Panc1 (cell line): ENCODE measurements around the gene GGT1.

ENCODE experiments used
- POLR2AphosphoS5 ChIP-seq: IDR thresholded peaks from 2 replicates; pipeline ENCODE4 v1.6.1; 2012; ENCODE audit warnings: mild to moderate bottlenecking, low read depth, low read length, moderate library complexity
- TF ChIP-seq, protein P1 (sequence below), 2 experiments: IDR thresholded peaks; 2 replicates each; pipeline ENCODE4 v1.6.1; 2011 to 2012; ENCODE audit warnings: low read depth in 2 of 2, control low read depth in 1 of 2, low read length in 1 of 2, mild to moderate bottlenecking in 1 of 2, moderate library complexity in 1 of 2; ENCODE audit not compliant: insufficient read depth in 1 of 2
- TF ChIP-seq, protein P2 (sequence below): fragments of 450-650 bp; IDR thresholded peaks from 2 replicates; pipeline ENCODE4 v1.5.1; 2017; ENCODE audit warnings: mild to moderate bottlenecking

DNA sequence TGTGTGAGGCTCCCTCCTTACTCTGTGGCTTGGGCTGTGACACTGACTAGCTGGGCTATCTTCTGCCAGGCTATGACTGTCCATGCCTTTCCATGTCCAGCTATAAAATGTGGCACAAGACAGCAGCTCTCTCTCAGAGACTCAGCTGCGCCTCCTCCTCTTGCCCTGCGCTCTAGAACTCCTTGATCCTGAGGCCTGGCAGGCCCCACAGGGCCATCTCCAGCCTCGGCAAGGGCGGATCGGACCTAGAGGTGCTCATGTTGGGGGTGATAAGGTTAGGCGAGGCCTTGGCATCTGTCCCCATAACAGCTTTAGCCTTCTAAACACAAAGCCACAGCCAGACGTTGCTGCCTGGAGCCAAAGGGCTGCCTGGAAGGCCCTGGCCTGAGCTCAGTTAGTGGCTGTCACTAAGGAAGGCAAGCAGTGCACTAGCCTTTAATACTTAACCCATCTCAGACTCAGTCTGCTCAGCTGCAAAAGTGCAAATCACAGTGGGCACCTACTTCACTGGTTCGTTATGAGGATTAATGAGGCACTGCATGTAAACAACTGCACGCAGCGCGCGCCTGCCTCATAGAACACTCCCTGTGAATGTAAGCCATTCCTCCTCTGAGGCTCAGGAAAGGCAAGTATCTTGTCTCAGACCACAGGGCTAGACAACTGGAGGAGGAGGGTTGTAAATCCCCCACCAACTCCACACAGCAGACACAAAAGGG lies 49.2 kb upstream of the GGT1 start:
- TF ChIP-seq, protein P1, sequence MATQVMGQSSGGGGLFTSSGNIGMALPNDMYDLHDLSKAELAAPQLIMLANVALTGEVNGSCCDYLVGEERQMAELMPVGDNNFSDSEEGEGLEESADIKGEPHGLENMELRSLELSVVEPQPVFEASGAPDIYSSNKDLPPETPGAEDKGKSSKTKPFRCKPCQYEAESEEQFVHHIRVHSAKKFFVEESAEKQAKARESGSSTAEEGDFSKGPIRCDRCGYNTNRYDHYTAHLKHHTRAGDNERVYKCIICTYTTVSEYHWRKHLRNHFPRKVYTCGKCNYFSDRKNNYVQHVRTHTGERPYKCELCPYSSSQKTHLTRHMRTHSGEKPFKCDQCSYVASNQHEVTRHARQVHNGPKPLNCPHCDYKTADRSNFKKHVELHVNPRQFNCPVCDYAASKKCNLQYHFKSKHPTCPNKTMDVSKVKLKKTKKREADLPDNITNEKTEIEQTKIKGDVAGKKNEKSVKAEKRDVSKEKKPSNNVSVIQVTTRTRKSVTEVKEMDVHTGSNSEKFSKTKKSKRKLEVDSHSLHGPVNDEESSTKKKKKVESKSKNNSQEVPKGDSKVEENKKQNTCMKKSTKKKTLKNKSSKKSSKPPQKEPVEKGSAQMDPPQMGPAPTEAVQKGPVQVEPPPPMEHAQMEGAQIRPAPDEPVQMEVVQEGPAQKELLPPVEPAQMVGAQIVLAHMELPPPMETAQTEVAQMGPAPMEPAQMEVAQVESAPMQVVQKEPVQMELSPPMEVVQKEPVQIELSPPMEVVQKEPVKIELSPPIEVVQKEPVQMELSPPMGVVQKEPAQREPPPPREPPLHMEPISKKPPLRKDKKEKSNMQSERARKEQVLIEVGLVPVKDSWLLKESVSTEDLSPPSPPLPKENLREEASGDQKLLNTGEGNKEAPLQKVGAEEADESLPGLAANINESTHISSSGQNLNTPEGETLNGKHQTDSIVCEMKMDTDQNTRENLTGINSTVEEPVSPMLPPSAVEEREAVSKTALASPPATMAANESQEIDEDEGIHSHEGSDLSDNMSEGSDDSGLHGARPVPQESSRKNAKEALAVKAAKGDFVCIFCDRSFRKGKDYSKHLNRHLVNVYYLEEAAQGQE (IDR thresholded peaks at IDR 0.05; ENCODE audit: insufficient read depth in 1 of 2, low read depth in 2 of 2, low read length in 1 of 2), result no peak
- TF ChIP-seq, protein P2, sequence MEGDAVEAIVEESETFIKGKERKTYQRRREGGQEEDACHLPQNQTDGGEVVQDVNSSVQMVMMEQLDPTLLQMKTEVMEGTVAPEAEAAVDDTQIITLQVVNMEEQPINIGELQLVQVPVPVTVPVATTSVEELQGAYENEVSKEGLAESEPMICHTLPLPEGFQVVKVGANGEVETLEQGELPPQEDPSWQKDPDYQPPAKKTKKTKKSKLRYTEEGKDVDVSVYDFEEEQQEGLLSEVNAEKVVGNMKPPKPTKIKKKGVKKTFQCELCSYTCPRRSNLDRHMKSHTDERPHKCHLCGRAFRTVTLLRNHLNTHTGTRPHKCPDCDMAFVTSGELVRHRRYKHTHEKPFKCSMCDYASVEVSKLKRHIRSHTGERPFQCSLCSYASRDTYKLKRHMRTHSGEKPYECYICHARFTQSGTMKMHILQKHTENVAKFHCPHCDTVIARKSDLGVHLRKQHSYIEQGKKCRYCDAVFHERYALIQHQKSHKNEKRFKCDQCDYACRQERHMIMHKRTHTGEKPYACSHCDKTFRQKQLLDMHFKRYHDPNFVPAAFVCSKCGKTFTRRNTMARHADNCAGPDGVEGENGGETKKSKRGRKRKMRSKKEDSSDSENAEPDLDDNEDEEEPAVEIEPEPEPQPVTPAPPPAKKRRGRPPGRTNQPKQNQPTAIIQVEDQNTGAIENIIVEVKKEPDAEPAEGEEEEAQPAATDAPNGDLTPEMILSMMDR, result no peak
- TF ChIP-seq POLR2AphosphoS5, result no peak
